HCT116 (cell line): Measurements from ENCODE around the gene TTLL5.

Source experiments
- CTCF ChIP-seq, 3 experiments: fragments of 200-600 bp in 1 of 3; sonication (generic) in 1 of 3; IDR thresholded peaks in 2 of 3; conservative IDR thresholded peaks in 1 of 3; 2 replicates each; pipeline ENCODE4 v1.5.1; 2012 to 2017; ENCODE audit warnings: low read depth in 2 of 3, low read length in 2 of 3, antibody characterized with exemption in 1 of 3, borderline replicate concordance in 1 of 3, control low read depth in 1 of 3, mild to moderate bottlenecking in 1 of 3, mixed read lengths in 1 of 3, mixed run types in 1 of 3, moderate library complexity in 1 of 3; ENCODE audit not compliant: insufficient read depth in 1 of 3
- ELF1 ChIP-seq: IDR thresholded peaks from 2 replicates; pipeline ENCODE4 v1.6.1; 2012; ENCODE audit warnings: low read depth, borderline replicate concordance
- EZH2 ChIP-seq: fragments of 200-600 bp; sonication (generic); IDR thresholded peaks from 2 replicates; pipeline ENCODE4 v1.6.1; 2017; ENCODE audit warnings: antibody characterized with exemption, mixed run types
- MAX ChIP-seq: IDR thresholded peaks from 2 replicates; pipeline ENCODE4 v1.6.1; 2012
- POLR2A ChIP-seq: IDR thresholded peaks from 2 replicates; pipeline ENCODE4 v1.7.0; 2011; ENCODE audit warnings: borderline replicate concordance; ENCODE audit not compliant: insufficient read depth, insufficient read length; ENCODE audit errors: extremely low read depth
- REST ChIP-seq: IDR thresholded peaks from 2 replicates; pipeline ENCODE4 v1.6.1; 2012; ENCODE audit warnings: low read depth
- SIN3A ChIP-seq: IDR thresholded peaks from 2 replicates; pipeline ENCODE4 v1.6.1; 2012; ENCODE audit warnings: low read depth
- ZBTB33 ChIP-seq: IDR thresholded peaks from 2 replicates; pipeline ENCODE4 v1.6.1; 2011; ENCODE audit warnings: mild to moderate bottlenecking, low read length, moderate library complexity; ENCODE audit not compliant: insufficient replicate concordance; ENCODE audit errors: extremely low read depth
- ZFX ChIP-seq: fragments of 450-650 bp; IDR thresholded peaks from 2 replicates; pipeline ENCODE4 v1.6.1; 2017

GRCh38 chr14:75714991-75715390 lies 53.9 kb downstream of the TTLL5 start:
- TF ChIP-seq MAX (no peak), CTCF (IDR thresholded peaks at IDR 0.05 in 2 of 3, conservative IDR thresholded peaks at IDR 0.05 in 1 of 3; ENCODE audit: borderline replicate concordance in 1 of 3, insufficient read depth in 1 of 3, low read depth in 2 of 3, low read length in 2 of 3) (no peak), SIN3A (no peak), REST (no peak), EZH2 (no peak), ZBTB33 (no peak), ELF1 (no peak), POLR2A (no peak), ZFX (no peak)
